RWPE1 (cell line): ENCODE measurements around the gene LSM3.

Source experiments
- CTCF ChIA-PET: fragments of 350-600 bp; sonication (Branson Sonifier 250); formaldehyde crosslinking; extraction: SDS; loops from one replicate; lab custom pipeline; 2021; lab: Yijun Ruan, JAX
- POLR2A ChIA-PET: fragments of 400-600 bp; formaldehyde crosslinking; extraction: SDS; loops from one replicate; lab custom pipeline; 2020; ENCODE audit warnings: antibody characterized with exemption; ENCODE audit not compliant: low non-redundant PET; lab: Yijun Ruan, JAX
- DNase-seq: peaks from one replicate; pipeline ENCODE4 v3.0.0; 2012; ENCODE audit warnings: low spot score
- H3K27ac ChIP-seq: fragments of 450-650 bp; 2 replicates; pipeline ENCODE4 v1.5.1; 2017
- TF ChIP-seq, protein P1 (sequence below): fragments of 450-650 bp; conservative IDR thresholded peaks from 2 replicates; pipeline ENCODE4 v1.5.1; 2017; ENCODE audit warnings: low read depth, mild to moderate bottlenecking

The LSM3 gene

DNA sequence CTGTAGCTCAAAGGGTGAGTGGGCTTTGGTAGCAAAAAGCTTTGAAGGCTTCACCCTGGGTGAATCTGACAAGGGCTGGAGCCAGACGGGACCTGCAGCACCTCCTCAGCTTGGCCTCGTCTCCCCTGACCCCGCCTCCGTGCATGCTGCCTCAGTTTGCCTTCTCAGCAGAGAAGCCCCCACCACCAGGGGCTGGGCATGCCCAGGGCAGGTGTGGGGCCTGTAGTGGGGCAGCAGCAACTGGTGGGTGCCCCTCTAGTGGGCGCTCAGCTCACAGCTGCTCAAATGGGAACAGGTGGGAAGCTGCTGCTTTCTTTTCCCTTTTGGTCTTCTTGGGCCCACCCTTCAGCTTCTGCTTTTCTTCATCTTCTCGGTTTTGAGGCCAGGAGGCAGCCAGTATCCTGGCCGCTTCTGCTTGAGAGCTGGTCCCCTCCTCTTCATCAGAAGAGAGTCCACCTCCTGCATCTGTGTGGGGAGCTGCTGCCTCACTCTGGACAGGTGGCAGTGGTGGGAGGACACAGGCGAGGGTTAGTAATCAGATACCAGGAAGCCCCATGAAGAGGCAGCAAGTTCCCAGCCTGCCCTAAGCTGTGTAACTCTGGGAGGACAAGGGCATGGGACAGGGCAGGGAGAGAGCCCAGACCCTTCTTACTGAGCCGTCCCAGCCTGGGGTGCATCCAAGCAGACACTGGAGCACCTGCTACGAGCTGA is 32.8 kb upstream of the LSM3 start:
- POLR2A ChIA-PET, result interaction anchor here (0.9 kb wide), 1 partner anchor 9 kb away, joined by 3 read pairs; no protein-coding TSS in a partner anchor
- TF ChIP-seq, protein P1, sequence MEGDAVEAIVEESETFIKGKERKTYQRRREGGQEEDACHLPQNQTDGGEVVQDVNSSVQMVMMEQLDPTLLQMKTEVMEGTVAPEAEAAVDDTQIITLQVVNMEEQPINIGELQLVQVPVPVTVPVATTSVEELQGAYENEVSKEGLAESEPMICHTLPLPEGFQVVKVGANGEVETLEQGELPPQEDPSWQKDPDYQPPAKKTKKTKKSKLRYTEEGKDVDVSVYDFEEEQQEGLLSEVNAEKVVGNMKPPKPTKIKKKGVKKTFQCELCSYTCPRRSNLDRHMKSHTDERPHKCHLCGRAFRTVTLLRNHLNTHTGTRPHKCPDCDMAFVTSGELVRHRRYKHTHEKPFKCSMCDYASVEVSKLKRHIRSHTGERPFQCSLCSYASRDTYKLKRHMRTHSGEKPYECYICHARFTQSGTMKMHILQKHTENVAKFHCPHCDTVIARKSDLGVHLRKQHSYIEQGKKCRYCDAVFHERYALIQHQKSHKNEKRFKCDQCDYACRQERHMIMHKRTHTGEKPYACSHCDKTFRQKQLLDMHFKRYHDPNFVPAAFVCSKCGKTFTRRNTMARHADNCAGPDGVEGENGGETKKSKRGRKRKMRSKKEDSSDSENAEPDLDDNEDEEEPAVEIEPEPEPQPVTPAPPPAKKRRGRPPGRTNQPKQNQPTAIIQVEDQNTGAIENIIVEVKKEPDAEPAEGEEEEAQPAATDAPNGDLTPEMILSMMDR, result no peak
- DNase-seq, result no peak
- H3K27ac ChIP-seq, result peak overlapping the region; percentile 97
- CTCF ChIA-PET, result no interaction called here

DNA sequence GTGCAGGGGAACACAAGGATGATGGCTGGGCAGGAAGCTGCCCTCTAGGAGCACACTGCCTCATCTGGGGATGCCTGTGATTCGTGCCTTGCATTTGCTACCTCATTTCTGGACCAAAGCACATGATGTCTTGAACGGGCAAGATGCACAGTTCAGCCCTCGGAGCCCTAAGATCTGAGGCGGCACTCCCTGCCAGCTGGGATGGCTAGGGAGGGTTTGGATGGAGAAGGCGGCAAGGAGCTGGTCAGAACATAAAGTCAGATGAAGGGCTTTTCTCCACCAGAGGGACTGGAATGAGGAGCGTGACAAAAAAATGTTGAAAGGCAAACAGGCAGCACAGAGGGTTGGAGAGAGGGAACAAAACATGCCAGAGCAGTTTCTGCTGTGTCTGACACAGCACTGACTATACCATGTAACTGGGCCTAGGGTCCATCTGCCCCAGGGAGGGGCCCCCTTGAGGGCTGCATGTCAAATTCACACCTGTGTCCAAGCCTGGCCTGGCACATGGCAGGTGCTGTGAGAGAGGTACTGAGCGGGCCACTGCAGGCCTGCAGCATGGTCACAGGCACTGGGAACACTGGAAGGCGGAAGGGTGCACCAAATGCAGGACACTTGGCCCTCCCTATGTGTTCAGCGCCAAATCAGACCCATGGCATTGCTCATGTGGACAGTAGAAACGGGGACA is 32.1 kb upstream of the LSM3 start:
- TF ChIP-seq, protein P1, result no peak
- peak overlapping the region; percentile 97 for H3K27ac ChIP-seq
- POLR2A ChIA-PET, result no interaction called here
- CTCF ChIA-PET, result no interaction called here
- no peak for DNase-seq

DNA sequence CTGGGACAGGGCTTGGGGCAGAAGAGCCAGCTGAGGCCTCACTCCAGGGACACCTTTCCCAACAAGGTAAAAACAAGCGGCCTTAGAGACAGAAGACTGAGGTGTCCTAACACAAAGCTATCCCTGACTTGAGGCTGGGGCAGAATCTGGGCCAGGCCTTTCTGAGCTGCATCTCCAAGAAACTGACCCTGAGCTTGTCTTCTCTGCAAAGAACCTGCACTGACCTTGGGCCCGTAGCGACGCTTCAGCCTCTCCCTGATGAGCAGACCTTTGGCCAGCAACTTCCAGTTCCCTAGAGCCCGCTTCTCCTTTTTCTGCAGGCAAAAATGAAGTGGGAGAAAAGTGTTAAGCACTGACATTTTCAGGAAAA is 31.6 kb upstream of the LSM3 start:
- DNase-seq, result no peak
- ChIA-PET CTCF (no interaction called here), POLR2A (no interaction called here)
- TF ChIP-seq, protein P1, result no peak
- peak overlapping the region; percentile 97 for H3K27ac ChIP-seq

DNA sequence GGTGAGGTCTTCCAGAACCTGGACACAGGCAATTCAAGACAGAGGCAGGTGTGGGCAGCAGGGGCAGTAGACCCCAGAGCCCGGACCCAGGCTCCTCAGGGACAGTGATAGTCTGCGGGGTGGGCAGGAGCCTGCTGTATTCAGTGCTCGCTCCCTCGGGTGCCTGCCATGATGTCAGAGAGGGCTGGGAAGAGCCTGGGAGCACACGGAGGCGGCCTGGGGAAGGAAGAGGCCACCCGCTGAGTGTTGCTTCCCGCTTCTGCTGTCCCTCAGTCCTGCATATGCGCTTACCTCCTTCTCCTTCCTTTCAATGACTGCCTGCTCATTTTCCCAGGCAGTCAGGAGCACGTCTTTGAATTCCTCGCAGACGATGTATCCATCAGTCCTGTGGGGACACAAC is 31.0 kb upstream of the LSM3 start:
- CTCF ChIA-PET, result no interaction called here
- peak overlapping the region; percentile 97 for H3K27ac ChIP-seq
- no peak for DNase-seq
- TF ChIP-seq, protein P1, result no peak
- POLR2A ChIA-PET, result no interaction called here

DNA sequence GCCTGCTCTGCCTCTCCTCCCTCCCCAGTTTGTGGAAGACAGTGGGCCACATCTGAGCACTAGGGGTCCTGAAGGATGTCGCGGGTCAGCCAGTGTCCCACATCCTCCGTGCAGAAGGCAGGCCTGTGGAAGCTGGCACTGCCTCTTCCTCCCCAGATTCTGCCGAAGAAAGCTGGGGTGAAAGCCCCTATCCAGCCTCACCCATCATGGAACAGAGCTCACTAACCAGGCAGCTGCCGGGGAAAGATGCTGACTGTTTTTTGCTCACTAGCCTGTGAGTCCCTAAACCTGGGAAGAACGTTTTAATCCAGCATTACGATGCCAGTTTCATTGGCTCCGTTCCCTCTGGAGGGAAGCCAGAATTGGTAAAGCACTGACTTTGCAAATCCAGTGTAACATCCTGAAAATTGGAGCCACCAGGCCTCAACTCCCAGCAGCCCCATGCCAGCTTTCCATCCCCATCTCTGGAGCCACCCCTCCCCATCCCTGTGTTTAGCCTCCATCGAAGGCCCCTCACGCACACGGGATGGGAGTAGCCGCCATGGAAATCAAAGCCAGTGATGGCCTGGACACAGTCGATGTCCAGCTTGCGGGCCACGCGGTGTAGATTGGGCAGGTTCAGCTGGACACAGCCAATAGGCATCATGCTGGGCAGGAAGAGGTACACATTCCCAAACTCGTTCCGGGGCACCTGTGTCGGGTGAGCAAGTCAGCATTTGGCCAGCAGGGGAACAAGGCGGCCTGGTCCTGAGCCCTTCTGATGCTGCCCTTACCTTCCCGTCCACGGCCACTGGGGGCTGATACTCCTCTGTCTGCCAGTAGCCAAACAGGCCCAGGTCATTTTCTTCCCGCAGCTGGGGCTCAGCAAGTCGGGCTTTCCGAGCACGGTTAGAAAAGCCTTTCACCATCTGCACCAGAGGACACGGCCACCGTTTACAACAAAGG is 30.3 kb upstream of the LSM3 start:
- H3K27ac ChIP-seq, result peak overlapping the region; percentile 97
- ChIA-PET POLR2A (no interaction called here), CTCF (interaction anchor here (0.6 kb wide), 1 partner anchor 8 kb away, joined by 3 read pairs; no protein-coding TSS in a partner anchor)
- DNase-seq, result no peak
- TF ChIP-seq, protein P1, result no peak

DNA sequence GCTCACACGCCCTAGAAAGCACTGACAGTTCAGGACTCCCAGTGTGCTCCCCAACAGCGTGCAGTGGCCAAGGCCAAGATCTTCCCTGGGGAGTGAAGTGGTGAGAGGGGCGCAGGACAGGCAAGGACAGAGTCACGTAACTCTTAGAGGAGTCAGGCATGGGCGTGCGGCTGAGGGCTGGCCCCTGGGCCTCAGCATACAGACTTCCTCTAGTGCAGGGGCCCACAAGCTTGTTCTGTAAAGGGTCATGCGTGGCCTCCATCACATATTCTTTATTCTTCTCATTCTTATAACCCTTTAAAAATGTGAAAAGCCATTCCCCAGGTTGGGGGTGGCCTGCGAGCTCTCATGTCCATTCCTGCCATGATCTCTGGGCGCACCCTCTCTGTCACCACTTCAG is 28.5 kb upstream of the LSM3 start:
- CTCF ChIA-PET, result no interaction called here

More for the DNA sequence above, 28.5 kb upstream of the LSM3 start:
- TF ChIP-seq, protein P1, result no peak
- POLR2A ChIA-PET, result no interaction called here
- peak overlapping the region; percentile 56 for H3K27ac ChIP-seq
- DNase-seq, result no peak
